K562 (cell line): ENCODE data around the gene APLP1. TPM values are rescaled to one million over a fixed set of nuclear protein-coding genes. Genes with fewer than 3 reads are reported as not detected.

Source experiments
- ATF3 ChIP-seq, 2 experiments: fragments of 450-650 bp in 1 of 2; sonication (generic) in 1 of 2; formaldehyde crosslinking in 1 of 2; IDR thresholded peaks in 1 of 2; conservative IDR thresholded peaks in 1 of 2; 2 replicates each; pipeline versions ENCODE4 v1.6.1 to v1.8.1; 2016 to 2023; ENCODE audit warnings: mild to moderate bottlenecking in 2 of 2, moderate library complexity in 2 of 2, inconsistent platforms in 1 of 2, missing genetic modification reagents in 1 of 2
- HBP1 ChIP-seq: fragments of 450-650 bp; formaldehyde crosslinking; IDR thresholded peaks from 2 replicates; pipeline ENCODE4 v1.4.0; 2022; ENCODE audit warnings: missing genetic modification characterization
- MAZ ChIP-seq, 2 experiments: fragments of 450-650 bp in 1 of 2; sonication (generic) in 1 of 2; formaldehyde crosslinking; IDR thresholded peaks in 1 of 2; conservative IDR thresholded peaks in 1 of 2; 2 replicates each; pipeline versions ENCODE4 v1.4.0 to v1.5.0; 2020; ENCODE audit warnings: mild to moderate bottlenecking in 1 of 2, missing genetic modification reagents in 1 of 2
- NFYB ChIP-seq: IDR thresholded peaks from 2 replicates; pipeline ENCODE4 v1.6.1; 2011; ENCODE audit warnings: mild to moderate bottlenecking, moderate library complexity; ENCODE audit not compliant: insufficient read length; ENCODE audit errors: extremely low read depth
- SAP30 ChIP-seq: fragments of 200-600 bp; sonication (generic); IDR thresholded peaks from 2 replicates; pipeline ENCODE4 v1.6.1; 2012; ENCODE audit warnings: borderline replicate concordance, low read depth, mild to moderate bottlenecking, moderate library complexity, low read length, control low read depth, inconsistent platforms; ENCODE audit not compliant: insufficient read depth, poor library complexity, severe bottlenecking
- TARDBP ChIP-seq: fragments of 450-650 bp; IDR thresholded peaks from 2 replicates; pipeline ENCODE4 v1.6.1; 2016
- VEZF1 ChIP-seq: fragments of 200-800 bp; sonication (Bioruptor generic); IDR thresholded peaks from 2 replicates; pipeline ENCODE4 v1.6.1; 2017; ENCODE audit warnings: missing genetic modification characterization, missing compliant biosample characterization
- ZNF146 ChIP-seq: IDR thresholded peaks from one replicate; pipeline ENCODE4 v1.6.1; 2018; ENCODE audit warnings: missing compliant biosample characterization; ENCODE audit not compliant: unreplicated experiment
- ZNF696 ChIP-seq: fragments of 250-450 bp; sonication (Bioruptor Pico); conservative IDR thresholded peaks from 2 replicates; pipeline ENCODE4 v1.4.0; 2020; ENCODE audit warnings: mild to moderate bottlenecking, moderate library complexity
- polyA plus RNA-seq, 8 experiments: library from polyadenylated mRNA; depleted of rRNA in 4 of 8; stranded (reverse) in 5 of 8; unstranded in 3 of 8; fragments of >200 nt; fragmentation: Nextera tagmentation in 2 of 8; fragmentation: Illumina TruSeq in 1 of 8; extraction: Ambion mirVana in 2 of 8; extraction: Trizol in 1 of 8; gene quantifications; 2 replicates each; pipeline versions ENCODE4 v1.2.1 to v1.2.3, GENCODE V29; 2011 to 2014; ENCODE audit warnings: inconsistent platforms in 1 of 8, missing spikeins in 1 of 8
- total RNA-seq, 7 experiments: library from RNA; depleted of rRNA in 6 of 7; stranded (reverse); fragments of >200 nt in 6 of 7; fragmentation: Illumina TruSeq in 2 of 7; extraction: Trizol in 2 of 7; gene quantifications; 2 replicates each; pipeline versions ENCODE4 v1.2.1 to v1.2.3, GENCODE V29; 2011 to 2021; ENCODE audit warnings: low replicate concordance in 1 of 7
- TF ChIP-seq, protein P1 (sequence below), 2 experiments: IDR thresholded peaks; 2 replicates each; pipeline ENCODE4 v1.6.1; 2012; ENCODE audit warnings: improper control_type of control experiment in 2 of 2, low read depth in 2 of 2, low read length in 2 of 2, borderline replicate concordance in 1 of 2
- TF ChIP-seq, protein P2 (sequence below): sonication (generic); formaldehyde crosslinking; IDR thresholded peaks from 2 replicates; pipeline ENCODE4 v1.9.0; 2022; ENCODE audit warnings: mild to moderate bottlenecking, missing genetic modification reagents
- TF ChIP-seq, protein P3 (sequence below): sonication (generic); formaldehyde crosslinking; IDR thresholded peaks from 2 replicates; pipeline ENCODE4 v1.9.0; 2022; ENCODE audit warnings: mild to moderate bottlenecking, missing genetic modification reagents
- TF ChIP-seq, protein P4 (sequence below), 2 experiments: IDR thresholded peaks; 2 replicates each; pipeline ENCODE4 v1.6.1; 2011; ENCODE audit warnings: borderline replicate concordance in 1 of 2, control low read depth in 1 of 2, low read depth in 1 of 2, low read length in 1 of 2, mild to moderate bottlenecking in 1 of 2, mixed read lengths in 1 of 2, moderate library complexity in 1 of 2; ENCODE audit not compliant: insufficient read depth in 1 of 2, insufficient read length in 1 of 2, poor library complexity in 1 of 2, severe bottlenecking in 1 of 2; ENCODE audit errors: extremely low read depth in 1 of 2

APLP1 gene
- total and polyA plus RNA-seq, 9 of the 15 experiments (the other 6 are each of a cell fraction or from before 2014, with no cell fraction given), result 0.69 to 9.9 (median 4.7) TPM

DNA sequence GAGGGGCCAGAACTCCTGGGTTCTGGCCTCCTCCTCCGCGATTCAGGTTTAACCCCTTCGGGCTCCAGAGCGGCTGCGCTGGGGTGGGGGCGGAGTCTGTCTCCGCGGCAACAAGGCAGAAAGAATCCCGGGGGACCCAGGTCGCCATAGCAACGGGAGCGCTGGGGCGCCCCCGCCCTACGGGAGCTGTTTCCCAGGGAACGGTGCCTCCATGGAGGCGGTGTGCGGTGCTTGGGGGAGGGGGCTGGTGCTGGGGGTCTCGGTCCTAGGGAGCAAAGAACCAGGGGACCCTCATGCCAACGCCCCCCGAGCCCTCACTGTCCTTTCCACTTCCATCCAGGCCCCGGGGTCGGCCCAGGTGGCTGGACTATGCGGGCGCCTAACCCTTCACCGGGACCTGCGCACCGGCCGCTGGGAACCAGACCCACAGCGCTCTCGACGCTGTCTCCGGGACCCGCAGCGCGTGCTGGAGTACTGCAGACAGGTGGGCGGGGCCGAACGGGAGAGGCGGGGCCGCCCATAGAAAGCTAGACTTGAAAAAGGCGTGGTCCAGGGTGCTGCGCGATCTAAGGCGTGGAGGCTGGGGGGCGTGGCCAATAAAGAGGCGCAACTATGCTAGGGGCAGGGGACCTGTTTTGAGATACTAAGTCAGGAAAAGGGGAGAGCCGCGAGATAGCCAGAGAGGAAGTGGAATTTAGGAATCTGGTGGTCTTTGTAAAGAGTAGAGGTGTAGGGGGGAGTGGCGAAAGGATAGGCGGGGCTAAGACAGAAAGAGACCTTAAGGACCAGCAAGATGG is 1.2 kb downstream of the APLP1 start (continued):
- TF ChIP-seq ATF3 (IDR thresholded peaks at IDR 0.05) (no peak), ATF3 (CRISPR knock-in tag; conservative IDR thresholded peaks at IDR 0.05) (peak; percentile 76; the same call in 1 of the 2 replicates), HBP1 (0 out of 2 replicates have a peak, but pooled peaks have one; percentile 77), ZNF146 (no peak), NFYB (no peak), MAZ (CRISPR knock-in tag; conservative IDR thresholded peaks at IDR 0.05 in 1 of 2, IDR thresholded peaks at IDR 0.05 in 1 of 2) (peak in 1 of 2 experiments; percentile 36; a peak in 2 of 4 replicates), VEZF1 (CRISPR knock-in tag) (peak; percentile 65), ZNF696 (CRISPR knock-in tag) (no peak), SAP30 (peak; percentile 5), TARDBP (0 out of 2 replicates have a peak, but pooled peaks have one; percentile 40)
- TF ChIP-seq, protein P1, sequence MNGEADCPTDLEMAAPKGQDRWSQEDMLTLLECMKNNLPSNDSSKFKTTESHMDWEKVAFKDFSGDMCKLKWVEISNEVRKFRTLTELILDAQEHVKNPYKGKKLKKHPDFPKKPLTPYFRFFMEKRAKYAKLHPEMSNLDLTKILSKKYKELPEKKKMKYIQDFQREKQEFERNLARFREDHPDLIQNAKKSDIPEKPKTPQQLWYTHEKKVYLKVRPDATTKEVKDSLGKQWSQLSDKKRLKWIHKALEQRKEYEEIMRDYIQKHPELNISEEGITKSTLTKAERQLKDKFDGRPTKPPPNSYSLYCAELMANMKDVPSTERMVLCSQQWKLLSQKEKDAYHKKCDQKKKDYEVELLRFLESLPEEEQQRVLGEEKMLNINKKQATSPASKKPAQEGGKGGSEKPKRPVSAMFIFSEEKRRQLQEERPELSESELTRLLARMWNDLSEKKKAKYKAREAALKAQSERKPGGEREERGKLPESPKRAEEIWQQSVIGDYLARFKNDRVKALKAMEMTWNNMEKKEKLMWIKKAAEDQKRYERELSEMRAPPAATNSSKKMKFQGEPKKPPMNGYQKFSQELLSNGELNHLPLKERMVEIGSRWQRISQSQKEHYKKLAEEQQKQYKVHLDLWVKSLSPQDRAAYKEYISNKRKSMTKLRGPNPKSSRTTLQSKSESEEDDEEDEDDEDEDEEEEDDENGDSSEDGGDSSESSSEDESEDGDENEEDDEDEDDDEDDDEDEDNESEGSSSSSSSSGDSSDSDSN (IDR thresholded peaks at IDR 0.05; ENCODE audit: borderline replicate concordance in 1 of 2, low read depth in 2 of 2, low read length in 2 of 2), result 0 out of 4 replicates have a peak, but pooled peaks of 1 of the 2 experiments have one; percentile 24
- TF ChIP-seq, protein P2, sequence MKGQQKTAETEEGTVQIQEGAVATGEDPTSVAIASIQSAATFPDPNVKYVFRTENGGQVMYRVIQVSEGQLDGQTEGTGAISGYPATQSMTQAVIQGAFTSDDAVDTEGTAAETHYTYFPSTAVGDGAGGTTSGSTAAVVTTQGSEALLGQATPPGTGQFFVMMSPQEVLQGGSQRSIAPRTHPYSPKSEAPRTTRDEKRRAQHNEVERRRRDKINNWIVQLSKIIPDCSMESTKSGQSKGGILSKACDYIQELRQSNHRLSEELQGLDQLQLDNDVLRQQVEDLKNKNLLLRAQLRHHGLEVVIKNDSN (CRISPR knock-in tag), result peak; percentile 16; the same call in 1 of the 2 replicates
- TF ChIP-seq, protein P3, sequence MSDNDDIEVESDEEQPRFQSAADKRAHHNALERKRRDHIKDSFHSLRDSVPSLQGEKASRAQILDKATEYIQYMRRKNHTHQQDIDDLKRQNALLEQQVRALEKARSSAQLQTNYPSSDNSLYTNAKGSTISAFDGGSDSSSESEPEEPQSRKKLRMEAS, result peak; percentile 96
- TF ChIP-seq, protein P4, sequence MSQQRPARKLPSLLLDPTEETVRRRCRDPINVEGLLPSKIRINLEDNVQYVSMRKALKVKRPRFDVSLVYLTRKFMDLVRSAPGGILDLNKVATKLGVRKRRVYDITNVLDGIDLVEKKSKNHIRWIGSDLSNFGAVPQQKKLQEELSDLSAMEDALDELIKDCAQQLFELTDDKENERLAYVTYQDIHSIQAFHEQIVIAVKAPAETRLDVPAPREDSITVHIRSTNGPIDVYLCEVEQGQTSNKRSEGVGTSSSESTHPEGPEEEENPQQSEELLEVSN (IDR thresholded peaks at IDR 0.05; ENCODE audit: borderline replicate concordance in 1 of 2, extremely low read depth in 1 of 2, insufficient read depth in 1 of 2, insufficient read length in 1 of 2, low read depth in 1 of 2, low read length in 1 of 2, poor library complexity in 1 of 2, severe bottlenecking in 1 of 2), result peak; percentile 91 to 96
